ENCODE results near the gene AEBP1. TPM values are rescaled to one million over a fixed set of nuclear protein-coding genes. Genes with fewer than 3 reads are reported as not detected.

AEBP1 gene
- total RNA-seq, 1 experiment from 2014 or later = 50.8 TPM

GRCh38 chr7:44133295-44133694, 29.1 kb downstream of the AEBP1 start:
- H3K27ac Mint-ChIP-seq = no peak overlapping the region
- no peaks in the 10 kb centered on the region for H3K36me3 Mint-ChIP-seq
- CTCF ChIA-PET = interaction anchor here (0.8 to 1.3 kb wide), 4 partner anchors 9 to 215 kb away, joined by 3 to 4 read pairs (median 4); no protein-coding TSS in a partner anchor
- H3K9me3 Mint-ChIP-seq = no peaks in the 10 kb centered on the region
- ATAC-seq = no peak
- POLR2A ChIA-PET = no interaction called here
- TF ChIP-seq CREB1 (CRISPR knock-in tag; IDR thresholded peaks at IDR 0.05) = no peak
- no peak for TF ChIP-seq ZNF317 (CRISPR knock-in tag; IDR thresholded peaks at IDR 0.05; ENCODE audit: borderline replicate concordance, low read depth)
- no peak for TF ChIP-seq HMGA2 (CRISPR knock-in tag; IDR thresholded peaks at IDR 0.05)
- TF ChIP-seq NR2C2 (CRISPR knock-in tag; IDR thresholded peaks at IDR 0.05) = no peak
- TF ChIP-seq GTF2I (CRISPR knock-in tag; conservative IDR thresholded peaks at IDR 0.05) = no peak
- TF ChIP-seq NFATC4 (CRISPR knock-in tag; IDR thresholded peaks at IDR 0.05) = no peak
- no peak for TF ChIP-seq AR (CRISPR knock-in tag; IDR thresholded peaks at IDR 0.05)
- TF ChIP-seq ZBTB43 (CRISPR knock-in tag; IDR thresholded peaks at IDR 0.05) = no peak
- no peak for TF ChIP-seq ZNF416 (CRISPR knock-in tag; IDR thresholded peaks at IDR 0.05)
- no peak for TF ChIP-seq STAT6 (CRISPR knock-in tag; conservative IDR thresholded peaks at IDR 0.05; ENCODE audit: low read depth)
- no peak for TF ChIP-seq OVOL2 (CRISPR knock-in tag; IDR thresholded peaks at IDR 0.05; ENCODE audit: borderline replicate concordance)
- no peak for TF ChIP-seq JAZF1 (CRISPR knock-in tag; IDR thresholded peaks at IDR 0.05)
- no peak for TF ChIP-seq USF1 (CRISPR knock-in tag; IDR thresholded peaks at IDR 0.05)
- TF ChIP-seq E2F1 (CRISPR knock-in tag; IDR thresholded peaks at IDR 0.05) = no peak
- no peak for TF ChIP-seq MYBL2 (CRISPR knock-in tag; IDR thresholded peaks at IDR 0.05)
- no peak for TF ChIP-seq NFYB (CRISPR knock-in tag; conservative IDR thresholded peaks at IDR 0.05; ENCODE audit: low read depth)
- no peak for TF ChIP-seq E2F4 (CRISPR knock-in tag; IDR thresholded peaks at IDR 0.05; ENCODE audit: borderline replicate concordance, low read depth)
- no peak for TF ChIP-seq CBFB (CRISPR knock-in tag; IDR thresholded peaks at IDR 0.05; ENCODE audit: low read depth)
- no peak for TF ChIP-seq NFE2L1 (CRISPR knock-in tag; IDR thresholded peaks at IDR 0.05)
- DNase-seq (ENCODE audit: low spot score) = no peak
- H3K4me3 Mint-ChIP-seq = no peak overlapping the region
- peaks cover 30% of the 10 kb centered on the region for H3K27me3 Mint-ChIP-seq (ENCODE audit: low read depth)
- H3K4me1 Mint-ChIP-seq = peaks cover 18% of the 10 kb centered on the region

All from WTC11 (cell line).